GM12878 (cell line): ENCODE measurements around the gene GZMM. TPM values are rescaled to one million over a fixed set of nuclear protein-coding genes. Genes with fewer than 3 reads are reported as not detected.

ENCODE experiments used
- ATAC-seq: fragments of 200-7000 bp; cut with Tn5 transposase; 3 replicates; pipeline ENCODE4 v1.9.1; 2020; ENCODE audit warnings: mild to moderate bottlenecking, moderate library complexity
- BruUV-seq: library from RNA; stranded (reverse); fragments of 400-500 nt; replicated peaks from 2 replicates; lab custom pipeline; 2021; lab: Mats Ljungman, UMichigan
- CTCF ChIA-PET: fragments of 300-600 bp; sonication (Branson Sonifier 250); formaldehyde crosslinking; extraction: SDS; loops from one replicate; lab custom pipeline; 2021; ENCODE audit warnings: inconsistent platforms; lab: Yijun Ruan, JAX
- POLR2A ChIA-PET: fragments of 350-600 bp; formaldehyde crosslinking; extraction: SDS; loops from one replicate; lab custom pipeline; 2021; ENCODE audit warnings: inconsistent platforms; lab: Charles Lee
- RAD21 ChIA-PET: fragments of 300-600 bp; sonication (Branson Sonifier 250); formaldehyde crosslinking; loops from one replicate; lab custom pipeline; 2023; ENCODE audit warnings: antibody characterized with exemption; ENCODE audit not compliant: unreplicated experiment; lab: Charles Lee
- SMC1A ChIA-PET: fragments of 300-600 bp; sonication (Branson Sonifier 250); formaldehyde crosslinking; loops from one replicate; lab custom pipeline; 2023; ENCODE audit not compliant: unreplicated experiment, uncharacterized antibody; lab: Charles Lee
- DNase-seq: peaks from one replicate; pipeline ENCODE4 v3.0.0-alpha.2; 2011; ENCODE audit warnings: low read depth, low spot score
- FAIRE-seq: peaks from 3 replicates; lab custom pipeline; 2011; peaks lifted over from hg19 to GRCh38; lab: Jason Lieb, UNC
- H2AFZ ChIP-seq: 2 replicates; pipeline ENCODE4 v1.6.0; 2011; ENCODE audit warnings: low read depth, low read length, control low read depth; ENCODE audit not compliant: control insufficient read depth
- H3K27ac ChIP-seq: 2 replicates; pipeline ENCODE4 v1.5.1; 2011; ENCODE audit warnings: control low read depth; ENCODE audit not compliant: control insufficient read depth, insufficient read depth
- H3K27me3 ChIP-seq, 2 experiments: replicated peaks in 1 of 2; 2 replicates each; pipeline versions ENCODE4 v1.6.0 to v1.6.1; 2011; ENCODE audit warnings: low read length in 1 of 2; ENCODE audit not compliant: control insufficient read depth in 2 of 2, insufficient read depth in 2 of 2
- H3K36me3 ChIP-seq, 2 experiments: 2 replicates each; pipeline ENCODE4 v1.5.1; 2011; ENCODE audit warnings: low read length in 1 of 2; ENCODE audit not compliant: control insufficient read depth in 2 of 2, insufficient read depth in 2 of 2
- H3K4me1 ChIP-seq: 2 replicates; pipeline ENCODE4 v1.6.1; 2011; ENCODE audit warnings: mild to moderate bottlenecking, low read length, moderate library complexity, mixed read lengths; ENCODE audit not compliant: control insufficient read depth, insufficient read depth
- H3K4me2 ChIP-seq: 2 replicates; pipeline ENCODE4 v1.6.0; 2011; ENCODE audit warnings: control low read depth; ENCODE audit not compliant: control insufficient read depth, insufficient read depth
- H3K4me3 ChIP-seq: fragments of 200-600 bp; sonication (generic); 2 replicates; pipeline ENCODE4 v1.5.1; 2016
- H3K79me2 ChIP-seq: 2 replicates; pipeline ENCODE4 v1.6.0; 2011; ENCODE audit warnings: low read length; ENCODE audit not compliant: control insufficient read depth, insufficient read depth
- H3K9ac ChIP-seq: 2 replicates; pipeline ENCODE4 v1.8.0; 2011; ENCODE audit warnings: low read length, control low read depth, mixed read lengths; ENCODE audit not compliant: control insufficient read depth, insufficient read depth
- H3K9me3 ChIP-seq: replicated peaks from 3 replicates; pipeline ENCODE4 v1.5.1; 2011; ENCODE audit warnings: mild to moderate bottlenecking, low read length; ENCODE audit not compliant: control insufficient read depth, insufficient read depth
- H4K20me1 ChIP-seq: 2 replicates; pipeline ENCODE4 v1.6.0; 2011; ENCODE audit not compliant: control insufficient read depth, insufficient read depth
- SMARCA5 ChIP-seq: fragments of 450-650 bp; IDR thresholded peaks from 2 replicates; pipeline ENCODE4 v1.6.1; 2017; ENCODE audit warnings: mild to moderate bottlenecking
- WGBS: methylation state at CpG from one replicate; pipeline ENCODE4 v1.1.6; 2016; ENCODE audit warnings: low lambda C conversion rate; ENCODE audit not compliant: insufficient replicate concordance, insufficient coverage; ENCODE audit errors: missing lambda C conversion rate; 5-methylcytosine and 5-hydroxymethylcytosine counted together
- in situ Hi-C: fragments of 300-500 bp; cut with MboI; formaldehyde crosslinking; loops from 9 replicates; pipeline ENCODE4 v1.14.3; 2018; ENCODE audit warnings: mixed read lengths
- intact Hi-C: fragments of 100-400 bp; cut with micrococcal nuclease; formaldehyde crosslinking; loops from one replicate; pipeline ENCODE4 v1.14.2; 2022; ENCODE audit not compliant: unreplicated experiment
- polyA plus RNA-seq, 11 experiments: library from polyadenylated mRNA; depleted of rRNA in 4 of 11; unstranded in 6 of 11; stranded (reverse) in 5 of 11; fragments of >200 nt; fragmentation: Nextera tagmentation in 4 of 11; fragmentation: Illumina TruSeq in 1 of 11; extraction: Ambion mirVana in 4 of 11; extraction: Trizol in 1 of 11; gene quantifications; 1 replicate in 1 of 11; 2 replicates in 10 of 11; pipeline versions ENCODE4 v1.2.1 to v1.2.3, GENCODE V29; 2011 to 2016; ENCODE audit warnings: inconsistent platforms in 2 of 11, missing spikeins in 2 of 11, low read depth in 1 of 11
- total RNA-seq, 4 experiments: library from RNA; depleted of rRNA in 3 of 4; stranded (reverse); fragments of >200 nt in 3 of 4; fragmentation: Illumina TruSeq in 1 of 4; extraction: Trizol in 1 of 4; gene quantifications; 2 replicates each; pipeline versions ENCODE4 v1.2.1 to v1.2.3, GENCODE V29; 2013 to 2021
- TF ChIP-seq, protein P1 (sequence below): fragments of 450-650 bp; IDR thresholded peaks from 2 replicates; pipeline ENCODE4 v1.6.1; 2017; ENCODE audit warnings: mild to moderate bottlenecking

The GZMM gene
- total and polyA plus RNA-seq, 10 of the 15 experiments (the other 5 are each of a cell fraction or from before 2014, with no cell fraction given): 0.09 to 0.48 (median 0.23) TPM; not detected in 7

DNA sequence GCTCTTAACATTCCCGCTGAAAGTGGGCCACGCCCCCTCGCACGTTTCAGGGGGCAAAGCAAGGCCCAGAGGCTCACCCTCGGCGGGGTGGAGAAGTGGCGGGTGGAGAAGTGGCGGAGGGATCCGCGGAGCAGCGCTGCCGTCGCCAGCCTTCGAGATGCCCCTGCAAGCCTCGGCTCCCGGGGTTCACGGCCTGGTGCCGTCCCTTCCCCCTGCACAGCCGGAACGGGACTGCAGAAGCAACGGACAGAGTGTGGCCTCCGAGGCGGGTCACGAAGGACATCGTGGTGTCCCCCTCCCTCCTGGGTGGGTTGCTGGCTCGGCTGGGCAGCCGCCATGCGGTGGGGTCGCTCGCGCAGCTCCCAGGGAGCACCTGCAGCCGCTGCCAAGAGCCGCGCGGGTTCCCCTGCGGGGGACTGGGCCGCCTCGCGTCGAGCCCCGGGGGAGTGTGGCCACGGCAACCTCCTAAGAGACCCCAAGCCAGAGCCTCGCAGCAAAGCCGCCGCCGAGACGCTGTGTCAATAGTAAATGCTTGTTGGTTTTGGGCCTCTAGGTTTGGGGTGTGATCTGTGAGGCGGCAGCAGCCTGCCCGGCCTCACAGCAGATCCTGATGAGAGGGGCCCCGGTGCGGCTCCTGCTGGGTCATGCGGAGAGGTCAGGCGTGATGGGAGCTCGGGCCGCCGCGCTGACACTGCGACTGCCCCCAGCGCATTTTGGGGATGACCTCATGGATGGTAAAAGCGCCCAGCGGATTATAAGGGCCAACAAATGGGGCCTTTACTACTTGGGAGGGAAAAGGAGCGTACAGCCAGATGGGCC lies 31.1 kb upstream of the GZMM start:
- peaks cover 17% of the 10 kb centered on the region for H3K4me1 ChIP-seq
- BruUV-seq: no TSS peak
- no peaks in the 10 kb centered on the region for H3K36me3 ChIP-seq
- H3K27me3 ChIP-seq: no peaks in the 10 kb centered on the region
- RAD21 ChIA-PET: no interaction called here
- H4K20me1 ChIP-seq: no peaks in the 10 kb centered on the region; the same call in 1 of the 2 replicates
- DNase-seq (no peak), ATAC-seq (no peak), FAIRE-seq (no peak)
- no peak overlapping the region for H3K4me2 ChIP-seq
- SMC1A ChIA-PET: no interaction called here
- intact Hi-C loops (no loop called here), in situ Hi-C loops (no loop called here)
- CTCF ChIA-PET: no interaction called here
- no peak overlapping the region for H3K4me3 ChIP-seq
- H3K9me3 ChIP-seq: no peaks in the 10 kb centered on the region
- H3K79me2 ChIP-seq: peaks cover 6% of the 10 kb centered on the region
- no peak overlapping the region for H2AFZ ChIP-seq
- TF ChIP-seq, protein P1, sequence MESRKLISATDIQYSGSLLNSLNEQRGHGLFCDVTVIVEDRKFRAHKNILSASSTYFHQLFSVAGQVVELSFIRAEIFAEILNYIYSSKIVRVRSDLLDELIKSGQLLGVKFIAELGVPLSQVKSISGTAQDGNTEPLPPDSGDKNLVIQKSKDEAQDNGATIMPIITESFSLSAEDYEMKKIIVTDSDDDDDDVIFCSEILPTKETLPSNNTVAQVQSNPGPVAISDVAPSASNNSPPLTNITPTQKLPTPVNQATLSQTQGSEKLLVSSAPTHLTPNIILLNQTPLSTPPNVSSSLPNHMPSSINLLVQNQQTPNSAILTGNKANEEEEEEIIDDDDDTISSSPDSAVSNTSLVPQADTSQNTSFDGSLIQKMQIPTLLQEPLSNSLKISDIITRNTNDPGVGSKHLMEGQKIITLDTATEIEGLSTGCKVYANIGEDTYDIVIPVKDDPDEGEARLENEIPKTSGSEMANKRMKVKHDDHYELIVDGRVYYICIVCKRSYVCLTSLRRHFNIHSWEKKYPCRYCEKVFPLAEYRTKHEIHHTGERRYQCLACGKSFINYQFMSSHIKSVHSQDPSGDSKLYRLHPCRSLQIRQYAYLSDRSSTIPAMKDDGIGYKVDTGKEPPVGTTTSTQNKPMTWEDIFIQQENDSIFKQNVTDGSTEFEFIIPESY: peak; percentile 33
- TF ChIP-seq SMARCA5: no peak
- no peak overlapping the region for H3K9ac ChIP-seq
- no peak overlapping the region for H3K27ac ChIP-seq
- WGBS: 90% methylated on average over 46 of the region's 62 CpGs
- POLR2A ChIA-PET: interaction anchor here (0.6 kb wide), 1 partner anchor 214 kb away, joined by 3 read pairs; no protein-coding TSS in a partner anchor
